Stimulated activated CD4-positive, alpha-beta T cell treated with anti-CD3 and anti-CD28 coated beads, TNF-alpha, amount 100 ng/mL, for 48 hours (primary cell): ENCODE results near the gene SUV39H2.
"Not testable (repeated sequence)": the region's sequence is repeated elsewhere in the genome, so short reads cannot be mapped to it uniquely, and the experiment has no call there.

Source experiments
- DNase-seq, 3 donors: peaks; one replicate each; pipeline ENCODE4 v3.0.0-alpha.2; 2020; ENCODE audit warnings: low read depth in 3 of 3

The SUV39H2 gene

DNA sequence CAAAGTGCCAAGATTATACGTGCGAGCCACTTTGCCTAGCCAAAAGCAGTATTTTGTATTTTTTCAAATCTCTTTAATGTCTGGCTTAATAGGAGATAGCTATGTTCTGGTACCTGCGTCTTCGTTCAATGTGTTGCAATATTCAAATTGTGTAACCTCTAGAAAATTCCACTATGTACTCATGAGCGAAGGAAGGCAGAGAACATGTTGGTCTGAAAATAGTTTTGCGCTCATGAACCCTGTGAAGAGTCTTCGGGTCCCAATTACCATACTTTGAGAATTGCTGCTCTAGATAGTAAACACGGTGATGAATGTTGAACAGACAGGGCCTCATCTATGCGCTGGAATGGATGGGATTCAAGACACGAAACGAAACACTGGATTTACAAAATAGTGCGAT lies 2.7 kb upstream of the SUV39H2 start:
- no peak for DNase-seq

DNA sequence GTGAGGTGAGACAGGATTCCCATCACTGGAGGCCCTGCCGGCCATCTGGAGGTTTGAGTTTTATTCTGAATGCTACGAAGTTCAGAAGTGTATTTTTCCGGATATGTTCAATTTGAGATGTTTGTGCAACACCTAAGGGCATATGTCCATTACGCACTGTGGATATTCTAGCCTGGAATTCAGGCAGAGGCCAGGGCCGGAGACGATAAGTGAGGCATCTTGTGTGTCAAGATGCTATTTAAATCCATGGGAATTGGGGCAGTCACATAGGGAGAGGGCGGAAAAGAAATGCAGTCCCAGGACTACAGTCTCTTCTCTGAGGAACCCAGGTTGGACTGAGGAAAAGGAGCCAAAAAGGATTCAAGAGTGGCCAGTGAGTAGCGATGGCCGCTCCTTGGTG lies 1.9 kb upstream of the SUV39H2 start:
- no peak for DNase-seq

DNA sequence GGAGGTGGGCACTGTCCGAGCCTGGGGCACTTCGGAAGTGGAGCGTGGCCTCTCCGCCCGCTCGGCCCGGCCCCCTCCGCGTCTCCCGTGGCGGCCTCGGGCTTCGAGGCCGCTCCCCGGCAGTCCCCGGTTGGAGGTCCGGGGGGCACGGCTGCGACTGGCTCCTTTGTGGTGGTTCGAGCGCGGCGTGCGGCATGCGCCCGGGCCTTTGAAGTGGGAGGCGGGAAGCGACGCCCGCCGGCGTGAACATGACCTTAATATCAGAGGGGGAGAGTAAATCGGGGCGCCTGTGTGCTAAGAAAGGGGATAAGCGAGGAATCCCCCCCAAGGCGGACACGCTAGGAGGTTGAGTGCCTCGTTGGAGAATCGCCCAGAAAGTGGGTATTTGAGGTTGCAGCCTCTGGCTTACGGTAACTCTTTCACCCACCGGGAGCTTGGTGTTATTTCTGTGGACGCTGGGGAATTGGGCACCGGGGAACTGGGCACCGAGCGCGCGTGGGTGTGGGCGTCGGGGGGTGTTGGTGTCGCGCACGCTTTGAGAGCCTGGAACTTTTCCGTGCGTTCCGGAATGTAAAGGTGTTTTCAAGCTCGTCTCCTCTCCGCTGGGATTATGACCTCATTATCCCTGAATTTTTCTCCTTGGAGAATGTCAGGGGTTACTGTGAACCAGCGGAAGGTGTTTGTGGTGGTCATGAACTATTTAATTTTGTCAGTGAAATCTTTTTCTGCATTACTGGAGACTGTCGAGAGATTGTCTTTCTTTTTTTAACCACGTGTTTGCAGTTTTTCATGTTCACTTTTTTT lies 660 bp downstream of the SUV39H2 start:
- DNase-seq: peak in 1 of 3 donors; percentile 20

DNA sequence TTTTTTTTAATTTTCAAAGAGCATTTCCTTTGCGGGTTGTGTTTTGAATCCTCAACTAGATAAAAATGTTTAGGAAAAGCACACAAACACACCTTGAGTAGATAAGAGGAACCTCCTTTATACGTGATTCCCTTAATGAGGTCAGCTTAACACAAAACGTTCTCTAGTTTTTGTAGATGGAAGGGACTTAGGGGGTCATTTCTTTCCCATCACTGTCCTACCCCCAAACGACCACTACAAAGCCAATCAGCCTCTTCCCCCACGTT lies 1.2 kb downstream of the SUV39H2 start:
- no peak for DNase-seq

DNA sequence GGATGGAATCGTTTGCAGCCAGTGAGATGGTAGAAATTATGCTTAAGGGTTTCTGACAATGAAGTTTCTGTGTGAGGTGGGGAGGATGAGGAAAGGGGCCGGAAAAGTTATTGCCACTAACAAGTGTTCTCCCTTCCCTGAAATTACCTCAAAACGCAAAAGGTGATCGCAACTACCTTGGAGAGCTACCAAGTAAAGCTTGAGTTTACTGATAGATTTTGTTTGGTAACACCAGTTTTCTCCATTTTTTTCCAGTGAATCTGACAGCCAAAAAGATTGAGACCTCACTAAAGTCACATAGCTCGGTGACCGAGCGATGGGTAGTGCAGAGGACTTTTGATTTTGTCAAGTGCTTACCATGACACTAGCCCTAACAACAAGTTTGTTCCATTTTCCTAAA lies 1.6 kb downstream of the SUV39H2 start:
- no peak for DNase-seq

DNA sequence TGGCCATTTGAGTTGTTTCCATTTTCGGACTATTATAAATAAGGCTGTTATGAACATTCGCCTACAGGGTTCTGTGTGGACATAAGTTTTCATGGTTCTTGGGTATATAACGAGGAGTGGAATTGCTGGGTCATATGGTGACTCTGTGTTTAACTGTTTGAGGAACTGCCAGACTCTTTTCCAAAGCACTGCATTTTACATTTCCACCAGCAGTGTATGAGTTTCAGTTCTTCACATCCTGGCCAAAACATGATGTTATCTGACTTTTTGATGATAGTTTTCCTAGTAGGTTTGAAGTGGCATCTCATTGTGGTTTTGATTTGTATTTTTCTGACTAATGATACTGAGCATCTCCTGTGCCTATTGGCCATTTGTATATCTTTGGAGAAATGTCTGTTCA lies 5.4 kb downstream of the SUV39H2 start:
- no peak for DNase-seq

DNA sequence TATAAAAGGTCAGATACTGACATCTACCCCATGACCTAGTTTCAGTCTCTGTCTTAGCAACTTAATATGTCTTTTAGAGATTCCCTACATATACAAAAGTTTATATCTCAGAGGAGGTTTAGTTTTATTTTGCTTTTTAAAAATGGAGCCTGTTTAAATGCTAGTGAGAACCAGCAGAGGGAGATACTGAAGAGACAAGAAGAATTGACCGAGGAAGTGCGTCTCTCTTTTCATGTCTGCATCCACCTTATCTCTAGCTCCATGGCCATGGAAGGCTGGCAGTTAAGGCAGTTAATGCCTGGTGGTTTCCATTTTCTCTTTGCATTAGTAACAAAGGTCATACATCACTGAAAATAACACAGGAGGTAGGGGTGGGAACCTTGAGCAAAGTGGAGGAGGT lies 10.7 kb downstream of the SUV39H2 start:
- DNase-seq: no peak

DNA sequence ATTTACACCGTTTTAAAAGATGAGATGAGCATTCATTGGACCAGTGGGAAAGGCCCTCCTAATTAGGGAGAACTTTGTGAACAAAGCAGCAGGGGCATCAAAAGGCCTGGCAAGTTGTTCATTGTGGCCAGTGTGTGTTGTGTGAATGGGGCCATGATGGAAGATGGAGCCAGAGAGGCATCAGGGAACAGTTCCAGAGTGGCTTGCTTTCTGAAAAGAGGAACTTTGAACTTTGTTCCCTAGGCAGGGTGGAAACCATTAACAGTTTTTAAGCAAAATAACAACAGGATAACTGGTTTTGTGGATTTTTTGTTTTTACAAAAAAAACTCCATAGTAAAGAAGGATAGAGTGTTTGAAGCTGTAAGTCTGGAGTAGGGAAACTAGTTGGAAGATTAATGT lies 12.5 kb downstream of the SUV39H2 start:
- DNase-seq: no peak

DNA sequence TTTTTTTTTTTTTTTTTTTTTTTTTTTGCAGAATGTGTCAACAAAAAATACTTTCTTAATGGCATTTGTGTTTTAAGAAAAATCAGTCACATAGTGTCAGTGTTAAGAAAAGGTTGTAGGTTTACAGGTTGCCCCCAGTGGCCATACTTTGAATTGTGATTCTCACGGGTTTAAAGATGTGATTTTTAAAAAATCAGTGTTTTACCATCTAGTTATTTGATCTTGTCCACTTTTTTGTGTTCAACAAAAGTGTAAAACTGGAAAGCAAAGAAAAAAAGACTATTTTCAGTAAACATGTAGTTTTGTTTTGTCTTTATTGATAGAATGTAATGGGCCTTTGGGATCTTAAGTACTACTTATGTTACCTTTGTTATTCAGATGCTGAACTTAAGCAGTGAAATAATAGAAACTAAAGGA lies 25.7 kb downstream of the SUV39H2 start:
- no peak for DNase-seq

DNA sequence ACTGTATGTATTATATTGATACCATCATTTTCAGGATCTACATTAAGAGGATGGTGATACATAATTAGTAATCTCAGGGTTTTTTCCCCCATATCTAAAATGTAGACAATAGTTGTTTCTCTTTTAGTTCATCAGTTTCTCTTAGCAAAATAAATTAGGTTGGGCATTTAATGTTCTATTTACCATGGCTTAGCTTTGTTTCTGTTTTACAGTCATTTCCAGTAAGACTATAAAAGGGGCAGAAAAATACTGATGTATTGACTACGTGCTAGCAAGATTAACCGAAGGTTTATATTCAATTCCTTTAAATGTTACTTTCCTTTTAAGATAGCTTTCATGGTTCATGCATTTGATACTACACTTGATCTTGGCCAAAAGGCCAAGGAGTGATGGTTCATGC lies 26.2 kb downstream of the SUV39H2 start:
- no peak for DNase-seq

DNA sequence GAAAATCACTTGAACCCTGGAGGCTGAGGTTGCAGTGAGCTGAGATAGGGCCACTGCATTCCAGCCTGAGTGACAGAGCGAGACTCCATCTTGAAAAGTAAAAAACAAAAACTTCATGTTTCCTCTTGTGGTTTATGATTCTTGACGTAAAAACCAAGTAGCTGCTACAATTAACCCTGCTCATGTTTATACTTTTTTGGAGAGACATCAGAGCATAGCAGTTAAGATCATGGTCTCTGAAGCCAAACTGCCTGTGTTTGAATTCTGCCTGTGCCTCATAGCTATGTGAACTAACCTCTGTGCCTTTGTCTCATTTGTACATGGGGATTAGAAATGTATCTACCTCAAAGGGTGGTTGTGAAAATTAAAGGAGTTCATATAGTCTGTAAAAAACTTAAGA lies 27.2 kb downstream of the SUV39H2 start:
- DNase-seq: no peak

DNA sequence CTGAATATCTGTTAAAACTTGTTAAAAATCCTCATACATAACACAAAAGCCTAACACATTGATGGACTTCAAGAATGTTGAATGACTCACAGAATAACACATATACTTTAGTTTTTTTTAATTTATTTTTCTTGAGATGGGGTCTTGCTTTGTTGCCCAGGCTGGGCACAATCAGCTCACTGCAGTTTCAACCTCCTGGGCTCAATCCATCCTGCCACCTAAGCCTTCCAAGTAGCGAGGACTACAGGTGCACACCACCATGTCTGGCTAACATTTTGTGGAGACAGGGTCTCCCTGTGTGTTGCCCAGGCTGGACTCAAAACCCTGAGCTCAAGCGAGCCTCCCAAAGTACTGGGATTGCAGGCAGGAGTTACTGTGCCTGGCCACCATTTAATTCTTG lies 28.1 kb downstream of the SUV39H2 start:
- DNase-seq: no peak

DNA sequence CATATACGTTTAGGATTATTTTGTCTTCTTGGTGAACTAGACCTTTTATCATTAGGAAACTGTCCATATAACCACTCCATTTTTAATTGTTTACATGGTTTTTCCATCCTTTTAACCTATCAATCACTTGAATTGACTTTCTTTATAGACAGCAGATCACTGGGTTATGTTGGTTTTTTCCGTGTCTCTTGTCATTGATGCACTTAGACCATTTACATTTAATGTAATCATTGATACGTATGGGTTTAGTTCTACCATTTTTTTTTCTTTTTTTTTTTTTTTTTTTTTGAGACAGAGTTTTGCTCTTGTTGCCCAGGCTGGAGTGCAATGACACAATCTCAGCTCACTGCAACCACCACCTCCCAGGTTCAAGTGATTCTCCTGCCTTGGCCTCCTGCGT lies 28.9 kb downstream of the SUV39H2 start:
- DNase-seq: not testable (repeated sequence)

DNA sequence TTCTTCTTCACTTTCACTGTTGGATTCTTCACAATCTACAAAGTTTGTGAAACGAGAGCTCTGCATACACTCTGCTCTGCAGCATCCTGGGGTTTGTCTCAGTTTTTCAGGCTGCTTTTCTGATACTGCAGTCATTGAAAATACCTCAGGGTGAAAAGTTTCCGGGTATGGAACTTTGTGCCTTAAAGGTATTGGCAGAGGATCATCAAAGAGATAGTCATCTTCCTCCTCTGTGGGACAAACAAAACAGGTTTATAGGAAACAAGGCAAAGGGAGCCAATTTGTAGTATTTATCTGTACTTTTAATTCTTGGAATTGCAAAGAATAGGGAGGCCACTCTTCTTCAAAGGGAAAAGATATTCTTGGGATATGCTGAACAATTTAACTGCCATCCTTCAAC lies 30.4 kb downstream of the SUV39H2 start:
- no peak for DNase-seq

DNA sequence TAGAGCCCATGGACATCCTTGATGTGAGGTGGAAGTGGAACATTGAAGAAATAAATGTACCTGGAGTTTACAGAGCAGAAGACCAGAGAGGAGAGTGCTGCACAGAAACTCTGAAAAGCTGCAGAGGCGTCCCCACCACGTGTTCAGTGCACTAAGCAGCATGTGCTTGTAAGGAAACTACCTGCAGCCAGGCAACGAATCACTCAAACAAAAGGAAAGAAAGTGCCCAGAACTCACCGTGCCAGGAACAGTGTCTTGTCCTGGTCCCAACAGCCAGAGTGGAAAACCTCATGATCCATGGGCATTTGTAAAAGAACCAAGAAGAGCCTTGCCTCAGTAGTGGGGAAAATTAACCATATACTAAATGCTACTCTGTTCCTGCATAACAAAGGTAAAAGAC lies 32.3 kb downstream of the SUV39H2 start:
- DNase-seq: no peak

DNA sequence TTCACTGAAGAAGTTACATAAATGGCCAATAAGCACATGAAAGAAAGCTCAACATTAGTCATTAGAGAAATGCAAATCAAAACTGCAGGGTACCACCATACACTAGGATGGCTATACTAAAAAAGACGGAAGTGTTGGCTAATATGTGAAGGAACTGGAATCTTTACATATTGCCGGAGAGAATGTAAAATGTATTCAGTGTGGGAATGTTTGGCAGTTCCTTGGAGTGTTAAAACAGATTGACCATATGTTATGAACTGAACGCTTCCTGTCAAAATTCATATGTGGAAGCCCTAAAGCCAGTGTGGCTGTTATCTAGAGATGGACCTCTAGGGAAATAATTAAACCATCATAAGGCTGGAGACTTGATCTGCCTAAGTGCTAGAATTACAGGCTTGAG lies 33.1 kb downstream of the SUV39H2 start:
- no peak for DNase-seq

DNA sequence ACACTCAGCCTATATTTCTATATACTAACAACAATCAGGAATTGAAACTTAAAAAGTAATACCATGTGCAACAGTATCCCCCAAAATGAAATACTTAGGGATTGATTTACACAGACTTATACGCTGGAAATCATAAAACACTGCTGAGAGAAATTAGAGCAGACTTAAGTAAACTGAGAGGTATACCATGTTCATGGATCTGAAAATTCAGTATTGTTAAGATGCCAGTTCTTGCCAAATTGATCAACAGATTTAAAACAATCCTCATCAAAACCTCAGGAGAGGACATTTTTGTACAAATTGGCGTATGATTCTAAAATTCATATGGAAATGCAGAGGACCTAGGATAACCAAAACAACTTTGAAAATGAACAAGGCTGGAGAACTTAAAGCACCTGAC lies 37.9 kb downstream of the SUV39H2 start:
- DNase-seq: no peak

DNA sequence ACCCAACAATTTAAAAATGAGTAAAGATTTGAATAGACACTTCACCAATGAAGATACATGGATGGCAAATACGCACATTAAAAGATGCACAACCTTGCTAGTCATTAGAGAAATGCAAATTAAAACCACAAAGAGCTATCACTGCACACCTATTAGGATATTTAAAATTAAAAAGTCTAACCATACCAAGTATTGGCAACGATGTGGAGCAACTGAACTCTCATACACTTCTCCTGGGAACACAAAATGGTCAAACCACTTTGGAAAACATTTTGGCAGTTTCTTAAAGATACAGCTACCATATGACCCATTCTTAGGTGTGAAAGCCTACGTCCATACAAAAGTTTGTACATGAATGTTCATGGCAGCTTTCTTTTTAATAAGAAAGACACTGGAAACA lies 39.2 kb downstream of the SUV39H2 start:
- DNase-seq: no peak

DNA sequence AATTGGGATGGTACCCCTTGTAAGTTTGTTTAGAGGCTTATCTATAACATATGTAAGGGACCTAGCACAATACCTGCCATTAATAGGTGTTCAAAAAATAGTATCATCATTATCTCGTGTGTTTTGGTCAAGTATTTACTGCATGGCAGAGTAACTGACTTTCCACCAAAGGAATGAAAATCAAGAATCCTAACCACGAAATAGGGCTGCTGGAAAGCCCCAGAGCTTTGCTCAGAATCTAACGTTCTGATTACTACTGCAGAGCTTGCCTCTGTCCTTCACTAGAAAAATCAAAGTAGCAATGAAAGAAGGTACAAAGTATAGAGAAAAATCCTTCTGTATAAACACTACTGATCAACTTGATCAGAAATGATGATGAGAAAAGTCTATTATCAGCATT lies 40.3 kb downstream of the SUV39H2 start:
- no peak for DNase-seq

DNA sequence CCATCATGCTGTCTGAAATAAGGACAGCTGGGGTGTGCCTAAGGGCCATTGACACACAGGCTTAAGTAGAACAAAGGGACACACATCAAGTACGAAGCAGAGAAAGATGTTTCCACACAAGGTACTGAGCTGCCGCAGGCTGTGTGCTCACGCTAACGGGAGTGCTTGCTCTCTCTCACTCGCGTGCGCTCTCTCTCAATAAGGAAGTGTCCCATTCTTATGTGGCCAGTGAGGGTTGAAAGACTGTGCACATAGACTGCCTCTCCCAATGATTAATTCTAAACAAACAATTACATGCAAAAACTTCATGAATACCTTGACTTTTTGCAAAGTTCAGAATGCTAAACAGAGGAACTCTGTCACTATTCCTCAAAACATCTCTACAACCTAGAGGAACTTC lies 45.3 kb downstream of the SUV39H2 start:
- DNase-seq: no peak

DNA sequence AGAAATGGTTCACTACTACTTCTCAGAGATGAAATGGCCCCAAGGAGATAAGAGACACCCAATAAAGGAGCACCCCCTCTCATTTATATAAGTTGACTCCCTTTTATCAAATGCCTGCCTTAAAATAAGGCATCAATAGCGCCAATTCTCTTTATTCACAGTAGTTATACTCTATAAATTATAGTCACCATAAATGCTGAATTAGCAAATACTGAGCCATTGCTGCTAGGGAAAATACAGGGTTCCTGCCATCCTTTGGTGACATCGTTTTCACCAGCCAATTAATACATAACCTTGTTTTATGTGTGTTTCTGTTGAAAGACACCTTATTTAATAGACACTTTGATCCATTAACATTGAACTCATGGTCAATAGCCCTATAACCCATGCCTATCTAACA lies 46.6 kb downstream of the SUV39H2 start:
- DNase-seq: no peak

DNA sequence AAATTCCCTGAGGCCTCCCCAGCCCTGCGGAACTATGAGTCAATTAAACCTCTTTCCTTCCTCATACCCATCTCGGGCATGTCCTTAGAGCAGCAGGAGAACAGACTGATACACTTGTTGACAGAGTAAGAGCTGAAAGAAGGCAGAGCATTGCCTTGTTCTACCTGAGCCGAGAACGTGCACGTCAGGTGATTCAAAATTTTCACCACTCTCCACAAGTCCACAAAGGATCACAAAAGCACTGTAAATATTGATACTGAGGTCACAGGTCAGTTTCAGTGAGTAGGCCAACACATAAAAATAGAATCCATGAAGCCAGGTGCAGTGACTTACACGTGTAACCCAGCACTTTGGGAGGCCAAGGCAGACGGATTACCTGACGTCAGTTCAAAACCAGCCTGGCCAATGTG lies 47.4 kb downstream of the SUV39H2 start:
- no peak for DNase-seq

DNA sequence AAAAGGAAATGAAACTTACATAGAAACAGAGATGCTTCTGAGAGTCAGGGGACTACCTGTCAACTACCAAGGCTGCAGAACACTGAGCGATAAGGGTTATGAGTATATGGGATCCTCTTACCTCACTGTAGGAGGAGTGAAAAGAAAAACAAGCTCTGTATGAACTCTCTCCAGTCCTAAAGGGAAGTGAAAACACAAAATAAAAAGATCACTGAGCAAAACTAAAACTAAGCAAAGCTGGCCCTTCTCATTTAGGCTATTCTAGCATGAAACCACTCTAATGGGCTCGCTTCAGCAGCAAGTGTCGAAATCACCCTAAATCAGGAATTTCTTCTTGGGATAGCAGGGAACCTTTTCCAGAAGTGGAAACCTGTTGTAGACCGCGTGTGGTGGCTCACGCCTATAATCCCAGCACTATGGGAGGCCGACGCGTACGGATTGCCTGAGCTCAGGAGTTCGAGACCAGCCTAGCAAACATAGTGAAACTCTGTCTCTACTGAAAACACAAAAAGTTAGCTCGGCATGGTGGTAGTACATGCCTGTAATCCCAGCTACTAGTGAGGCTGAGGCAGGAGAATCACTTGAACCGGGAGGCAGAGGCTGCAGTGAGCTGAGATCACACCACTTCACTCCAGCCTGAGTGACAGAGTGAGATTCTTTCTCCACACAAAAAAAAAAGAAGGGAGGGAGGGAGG lies 48.2 kb downstream of the SUV39H2 start:
- DNase-seq: no peak

DNA sequence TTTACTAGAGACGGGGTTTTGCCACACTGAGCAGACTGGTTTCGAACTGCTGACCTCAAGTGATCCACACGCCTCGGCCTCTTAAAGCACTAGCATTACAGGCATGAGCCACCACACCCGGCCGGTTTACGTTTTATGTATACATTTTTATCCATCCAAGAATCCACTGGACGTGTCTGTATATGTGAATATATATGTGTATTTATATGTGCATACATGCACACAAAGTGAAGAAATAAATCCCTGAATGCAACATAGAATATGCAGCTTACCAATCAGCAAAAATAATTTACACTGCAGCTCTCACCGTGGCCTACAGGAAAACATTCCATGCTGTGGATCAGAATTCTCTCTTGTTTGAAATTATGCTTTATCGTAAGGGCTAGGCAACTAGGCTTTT lies 51.9 kb downstream of the SUV39H2 start:
- DNase-seq: no peak
